HG03139 (cell line): ENCODE measurements around the gene TRIM54.
"Not testable (repeated sequence)": the region's sequence is repeated elsewhere in the genome, so short reads cannot be mapped to it uniquely, and the experiment has no call there.

ENCODE experiments used
- ATAC-seq: cut with Tn5 transposase; IDR thresholded peaks from one replicate; pipeline ENCODE4 v1.9.1; 2021; ENCODE audit not compliant: unreplicated experiment

Gene TRIM54

DNA sequence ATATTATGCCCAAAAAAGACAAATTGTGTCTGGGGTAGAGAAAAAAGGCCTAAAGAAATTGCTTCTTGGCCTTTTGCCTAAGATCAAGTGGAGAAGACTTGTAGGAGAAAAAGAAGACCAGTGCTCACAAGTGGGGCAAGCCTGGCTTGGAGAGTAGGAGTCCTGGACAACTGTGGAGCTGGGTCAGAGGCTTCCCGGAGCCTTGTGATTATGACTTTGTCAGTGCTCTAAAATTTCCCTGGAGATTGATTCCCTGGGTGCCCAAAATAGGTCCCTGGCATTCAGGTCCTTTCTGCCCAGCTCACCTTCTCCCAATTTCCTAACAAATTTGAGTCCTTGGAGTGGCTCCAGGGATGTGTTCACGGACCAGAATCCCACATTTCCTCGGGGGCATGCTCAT lies 787 bp upstream of the TRIM54 start:
- no peak for ATAC-seq

DNA sequence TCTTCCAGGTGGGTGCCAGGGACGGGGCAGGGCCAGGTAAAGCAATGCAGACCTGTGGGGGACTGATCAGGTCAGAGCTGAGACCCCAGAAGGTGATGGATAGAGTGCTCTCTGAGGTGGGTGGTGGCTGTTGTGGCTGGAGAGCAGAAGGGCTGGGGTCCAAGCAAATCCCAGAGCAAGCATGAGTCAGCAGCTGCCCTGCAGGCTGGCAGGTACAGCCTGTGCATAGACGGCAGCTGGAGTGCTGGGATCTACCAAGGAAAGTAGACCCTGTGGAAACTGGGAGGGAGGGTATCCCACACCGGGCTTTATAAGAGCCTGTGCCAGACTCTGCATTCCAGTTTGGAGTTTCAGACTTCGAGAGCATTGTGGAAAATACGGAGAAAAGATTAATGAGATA lies 663 bp downstream of the TRIM54 start:
- ATAC-seq: no peak

DNA sequence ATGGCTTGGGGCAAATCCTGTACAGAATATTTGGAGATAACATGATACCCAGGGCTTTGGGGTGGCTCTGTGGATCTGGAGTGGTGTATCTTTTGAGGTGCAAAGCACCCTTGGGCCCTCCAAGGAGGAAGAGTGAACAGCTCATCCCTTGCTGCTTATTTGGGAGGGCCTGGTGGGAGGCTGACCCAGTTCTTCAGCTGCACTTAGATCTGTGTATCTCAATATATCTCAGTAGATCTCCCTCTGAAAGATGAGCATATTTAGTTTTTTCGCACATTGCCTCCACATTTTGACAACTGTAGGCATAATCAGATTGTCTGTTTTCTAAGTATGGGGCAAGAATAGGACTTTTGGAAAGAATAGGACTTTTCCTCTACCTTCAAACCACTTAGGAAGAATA lies 2.8 kb downstream of the TRIM54 start:
- no peak for ATAC-seq

DNA sequence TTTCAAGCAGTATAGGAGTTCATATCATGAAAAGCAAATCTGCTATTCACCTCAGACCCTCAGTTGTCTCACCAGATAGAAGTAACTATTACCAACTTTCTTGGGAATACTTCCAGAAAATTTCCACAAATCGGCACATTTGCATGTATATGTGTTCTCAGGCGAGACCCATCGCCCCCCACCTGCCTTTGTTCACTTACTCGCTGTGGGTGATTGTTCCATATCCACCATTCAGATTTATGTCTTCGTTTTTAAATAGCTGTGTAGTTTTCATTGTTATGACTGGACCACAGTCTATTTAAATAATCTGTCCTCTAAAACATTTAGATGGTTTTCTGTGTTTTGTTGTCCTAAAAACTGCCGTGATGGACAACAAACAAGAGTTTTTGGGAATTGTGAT lies 3.3 kb downstream of the TRIM54 start:
- no peak for ATAC-seq

DNA sequence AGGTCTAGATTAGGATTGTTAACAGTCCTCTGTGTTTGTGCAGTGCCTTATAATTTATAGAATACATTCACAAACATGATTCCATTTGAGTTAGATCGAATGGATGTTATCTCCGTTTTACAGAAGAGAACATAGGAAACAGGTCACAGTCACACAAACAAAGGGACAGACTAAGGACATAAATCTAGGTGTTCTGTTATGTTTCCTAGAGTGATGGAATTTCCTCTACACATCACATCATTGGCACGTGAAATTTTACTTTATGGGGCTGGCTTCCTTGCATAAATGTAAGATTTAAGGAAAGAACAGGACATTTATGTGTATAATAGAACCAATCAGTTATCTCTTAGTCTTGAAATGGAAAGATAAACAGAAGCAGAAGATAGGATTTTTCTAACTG lies 6.4 kb downstream of the TRIM54 start:
- ATAC-seq: no peak

DNA sequence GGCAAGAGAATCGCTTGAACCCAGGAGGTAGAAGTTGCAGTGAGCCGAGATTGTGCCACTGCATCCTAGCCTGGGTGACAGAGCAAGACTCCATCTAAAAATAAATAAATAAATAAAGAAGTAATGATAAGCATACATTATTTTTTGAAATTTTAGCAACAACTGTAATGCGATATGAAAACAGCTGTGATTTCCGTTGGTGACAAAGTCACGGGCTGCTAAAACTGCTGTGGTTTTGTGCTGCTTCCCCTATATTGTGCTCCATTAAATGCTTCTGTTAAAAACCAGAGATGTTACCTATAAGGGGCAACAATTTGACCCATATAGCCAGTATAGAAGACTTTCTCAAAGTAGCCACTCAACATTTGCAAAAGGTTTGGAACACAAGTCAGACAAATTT lies 8.3 kb downstream of the TRIM54 start:
- ATAC-seq: no peak

DNA sequence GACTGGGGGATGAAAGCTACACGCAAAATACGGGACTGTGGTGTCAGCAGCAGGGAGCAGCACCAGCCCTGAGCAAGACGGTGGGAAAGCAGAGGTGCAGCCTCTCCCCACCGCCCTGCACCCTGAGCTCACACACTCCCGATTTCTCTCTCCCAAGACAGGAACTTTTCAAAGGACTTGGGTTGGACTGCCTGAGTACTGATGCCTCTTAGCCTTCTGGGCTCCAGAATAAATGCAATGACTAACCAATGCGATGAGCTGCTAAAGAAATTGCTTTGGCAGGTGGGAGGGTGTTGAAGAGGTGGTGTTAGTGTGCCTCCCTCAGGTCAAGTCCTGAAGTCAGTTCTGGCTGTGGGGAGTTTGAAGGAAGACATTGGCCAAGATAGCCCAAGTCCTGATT lies 9.6 kb downstream of the TRIM54 start:
- ATAC-seq: no peak

DNA sequence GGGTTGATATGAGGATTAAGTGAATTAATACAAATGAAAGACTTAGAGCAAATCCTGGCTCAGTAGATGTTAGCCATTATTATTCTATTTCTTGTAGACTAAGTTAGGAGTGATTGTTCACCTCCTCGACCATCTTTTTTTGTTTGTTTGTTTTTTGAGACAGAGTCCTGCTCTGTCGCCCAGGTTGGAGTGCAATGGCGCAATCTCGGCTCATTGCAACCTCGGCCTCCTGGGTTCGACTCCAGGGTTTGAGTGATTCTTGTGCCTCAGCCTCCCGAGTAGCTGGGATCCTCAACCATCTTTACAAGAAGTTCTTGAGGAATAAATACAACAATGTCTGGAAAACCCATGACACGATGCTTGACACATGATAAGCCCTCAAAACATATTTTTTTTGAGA lies 12.7 kb downstream of the TRIM54 start:
- no peak for ATAC-seq

DNA sequence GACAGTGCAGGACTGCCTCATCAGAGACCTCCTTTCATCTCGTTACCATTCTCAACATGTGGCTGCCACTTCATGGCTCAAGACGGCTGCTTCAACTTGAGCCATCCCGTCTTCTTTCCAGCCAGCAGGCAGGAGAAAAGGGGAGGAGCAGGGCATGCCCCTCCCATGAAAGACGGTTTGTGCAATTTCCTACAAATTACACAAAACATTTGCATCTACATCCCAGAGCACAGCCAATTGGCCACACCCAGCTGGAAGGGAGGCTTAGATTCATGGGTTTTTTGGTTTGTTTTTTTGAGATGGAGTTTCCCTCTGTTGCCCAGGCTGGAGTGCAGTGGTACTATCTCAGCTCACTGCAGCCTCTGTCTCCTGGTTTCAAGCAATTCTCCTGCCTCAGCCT lies 14.3 kb downstream of the TRIM54 start:
- no peak for ATAC-seq

DNA sequence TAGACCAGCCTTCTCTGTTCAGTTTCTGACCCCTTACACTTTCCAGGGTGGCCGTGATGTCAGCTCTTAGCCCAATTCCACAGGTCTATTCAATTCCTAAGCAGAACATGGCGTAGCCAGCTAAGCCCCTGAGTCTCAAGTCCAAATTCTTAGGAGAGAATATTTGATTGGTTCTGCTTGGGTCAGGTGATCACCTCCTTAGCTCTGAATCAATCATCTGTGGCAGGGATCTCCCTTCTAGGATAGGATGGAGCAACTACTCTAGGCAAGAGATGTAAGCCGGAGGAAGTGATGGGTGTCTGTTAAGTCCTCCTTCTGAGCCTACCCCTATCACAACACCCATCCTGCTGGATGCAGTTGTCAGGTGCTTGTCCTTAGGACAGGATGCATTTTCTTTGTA lies 15.0 kb downstream of the TRIM54 start:
- ATAC-seq: no peak

DNA sequence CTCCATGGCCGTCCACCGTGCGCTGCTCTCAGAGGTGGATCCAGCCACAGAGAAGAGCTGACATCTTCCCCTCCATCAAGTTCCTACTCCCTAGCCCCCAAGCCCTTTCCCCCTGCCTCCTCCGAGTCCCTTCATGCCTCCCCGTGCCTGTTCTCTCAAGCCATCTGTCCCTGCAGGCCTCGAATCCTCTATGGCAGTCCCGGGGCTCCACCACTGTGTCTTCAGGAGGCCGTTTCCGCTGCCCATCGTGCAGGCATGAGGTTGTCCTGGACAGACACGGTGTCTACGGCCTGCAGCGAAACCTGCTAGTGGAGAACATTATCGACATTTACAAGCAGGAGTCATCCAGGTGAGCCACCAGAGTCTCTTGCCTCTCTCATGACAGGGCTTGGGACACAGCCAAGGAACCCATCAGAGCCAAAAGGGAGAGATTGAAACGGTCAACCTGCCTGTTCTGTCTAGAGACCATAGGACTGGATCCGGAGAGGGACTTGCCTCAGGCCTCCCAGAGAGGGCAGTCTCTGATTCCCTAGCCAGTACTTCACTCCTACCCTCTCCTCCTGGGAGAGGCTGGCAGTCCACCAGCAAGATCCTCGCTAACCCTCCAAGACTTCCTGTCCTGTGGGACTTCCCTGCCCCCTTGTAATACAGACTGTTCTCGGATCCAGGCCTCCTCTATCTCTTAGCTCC lies 16.3 kb downstream of the TRIM54 start:
- no peak for ATAC-seq

DNA sequence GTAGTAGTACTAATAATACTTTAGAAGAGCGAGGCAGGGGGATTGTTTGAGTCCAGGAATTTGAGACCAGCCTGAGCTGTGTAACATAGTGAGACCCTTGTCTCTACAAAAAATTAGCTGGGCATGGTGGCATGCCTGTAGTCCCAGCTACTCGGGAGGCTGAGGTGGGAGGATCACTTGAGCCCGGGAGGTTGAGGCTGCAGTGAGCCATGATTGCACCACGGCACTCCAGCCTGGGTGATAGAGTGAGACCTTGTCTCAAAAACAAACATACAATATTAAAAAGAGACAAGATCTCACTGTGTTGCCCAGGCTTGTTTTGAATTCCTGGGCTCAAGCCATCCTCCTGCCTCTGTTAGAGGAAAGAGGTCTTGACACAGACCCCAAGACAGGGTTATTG lies 18.4 kb downstream of the TRIM54 start:
- ATAC-seq: not testable (repeated sequence)

DNA sequence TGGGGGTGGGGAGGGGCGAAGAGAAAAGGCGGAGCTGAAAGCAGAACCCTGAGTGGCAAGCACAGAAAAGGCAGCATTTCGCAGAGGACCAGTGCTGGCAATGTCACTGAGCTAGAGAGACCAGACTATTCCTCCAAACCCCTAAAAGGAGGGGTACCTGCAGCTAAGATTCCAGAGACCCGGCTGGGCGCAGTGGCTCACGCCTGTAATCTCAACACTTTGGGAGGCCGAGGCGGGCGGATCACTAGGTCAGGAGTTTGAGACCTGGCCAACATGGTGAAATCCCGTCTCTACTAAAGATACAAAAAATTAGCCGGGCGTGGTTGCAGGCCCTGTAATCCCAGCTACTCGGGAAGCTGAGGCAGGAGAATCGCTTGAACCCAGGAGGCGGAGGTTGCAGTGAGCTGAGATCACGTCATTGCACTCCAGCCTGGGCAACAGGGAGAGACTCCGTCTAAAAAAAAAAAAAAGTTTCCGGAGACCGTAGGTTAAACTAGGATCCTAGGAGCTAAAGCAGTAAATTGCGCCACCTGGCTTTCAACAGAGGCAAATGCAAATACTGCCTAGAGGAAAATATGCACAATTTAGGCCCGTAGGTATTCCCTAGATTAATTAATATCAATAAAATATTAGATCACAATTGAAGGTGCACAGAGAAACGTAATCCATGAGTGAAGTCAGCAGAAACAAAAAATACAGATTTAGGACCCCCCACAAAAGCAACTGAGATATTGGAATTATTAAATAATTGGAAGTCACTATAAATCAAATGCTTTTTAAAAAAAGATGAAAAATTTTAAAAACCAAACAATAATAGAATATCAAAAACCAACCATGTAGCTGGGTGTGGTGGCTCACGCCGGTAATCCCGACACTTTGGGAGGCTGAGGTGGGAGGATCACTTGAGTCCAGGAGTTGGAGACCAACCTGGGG lies 21.1 kb downstream of the TRIM54 start:
- no peak for ATAC-seq

DNA sequence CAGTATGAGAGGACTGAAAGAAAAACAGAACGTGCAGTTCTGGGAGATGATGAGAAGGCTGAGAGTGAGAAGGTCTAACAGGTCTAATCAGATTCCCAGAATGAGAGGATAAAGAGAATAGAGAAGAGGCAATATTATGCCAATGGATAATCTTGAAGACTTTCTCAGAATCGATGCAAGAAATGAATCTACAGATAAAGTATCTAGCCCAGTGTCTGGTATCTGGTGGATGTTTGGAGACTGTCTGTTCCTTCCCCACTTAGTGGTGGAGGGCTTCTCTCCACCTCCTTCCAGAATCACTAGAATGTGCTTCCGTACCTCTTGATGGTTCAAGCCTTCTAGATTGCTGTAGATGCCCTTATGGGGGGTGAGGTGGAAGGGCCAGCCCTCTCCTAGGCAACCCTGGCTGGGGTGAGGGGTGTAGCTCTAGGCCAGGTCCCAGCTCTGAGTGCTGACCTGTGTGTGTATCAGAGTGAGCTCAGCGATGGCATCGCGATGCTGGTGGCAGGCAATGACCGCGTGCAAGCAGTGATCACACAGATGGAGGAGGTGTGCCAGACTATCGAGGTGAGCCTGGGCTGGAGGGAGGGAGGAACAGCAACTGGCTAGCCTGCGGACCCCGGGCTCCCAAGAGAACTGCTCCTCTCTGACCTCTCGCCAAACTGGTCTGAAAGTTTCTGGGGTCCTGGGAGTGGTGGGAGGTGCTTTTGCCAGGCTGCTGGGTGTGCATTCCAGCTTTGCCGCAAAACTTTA lies 22.4 kb downstream of the TRIM54 start:
- no peak for ATAC-seq

DNA sequence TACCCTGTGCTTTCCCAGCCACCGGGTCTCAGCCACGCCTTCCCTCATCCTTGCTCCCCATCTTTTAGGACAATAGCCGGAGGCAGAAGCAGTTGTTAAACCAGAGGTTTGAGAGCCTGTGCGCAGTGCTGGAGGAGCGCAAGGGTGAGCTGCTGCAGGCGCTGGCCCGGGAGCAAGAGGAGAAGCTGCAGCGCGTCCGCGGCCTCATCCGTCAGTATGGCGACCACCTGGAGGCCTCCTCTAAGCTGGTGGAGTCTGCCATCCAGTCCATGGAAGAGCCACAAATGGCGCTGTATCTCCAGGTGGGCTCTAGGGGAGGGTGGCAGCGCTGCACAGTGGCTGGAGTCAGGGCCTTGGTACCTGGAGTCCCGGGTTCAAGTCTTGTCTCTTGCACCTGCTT lies 23.3 kb downstream of the TRIM54 start:
- ATAC-seq: no peak

DNA sequence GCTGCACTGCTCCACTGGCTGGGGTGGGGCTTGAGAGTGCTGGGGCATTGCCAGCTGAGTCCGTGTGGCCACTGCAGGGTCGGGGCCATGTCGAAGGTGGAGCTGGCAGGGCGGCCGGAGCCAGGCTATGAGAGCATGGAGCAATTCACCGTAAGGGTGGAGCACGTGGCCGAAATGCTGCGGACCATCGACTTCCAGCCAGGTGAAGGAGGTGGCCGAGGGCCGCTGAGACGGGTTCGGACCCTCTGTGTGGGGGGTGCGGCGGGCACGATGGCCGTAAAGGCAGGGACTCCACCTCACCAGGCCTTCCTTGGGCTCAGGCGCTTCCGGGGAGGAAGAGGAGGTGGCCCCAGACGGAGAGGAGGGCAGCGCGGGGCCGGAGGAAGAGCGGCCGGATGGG lies 23.9 kb downstream of the TRIM54 start:
- no peak for ATAC-seq

DNA sequence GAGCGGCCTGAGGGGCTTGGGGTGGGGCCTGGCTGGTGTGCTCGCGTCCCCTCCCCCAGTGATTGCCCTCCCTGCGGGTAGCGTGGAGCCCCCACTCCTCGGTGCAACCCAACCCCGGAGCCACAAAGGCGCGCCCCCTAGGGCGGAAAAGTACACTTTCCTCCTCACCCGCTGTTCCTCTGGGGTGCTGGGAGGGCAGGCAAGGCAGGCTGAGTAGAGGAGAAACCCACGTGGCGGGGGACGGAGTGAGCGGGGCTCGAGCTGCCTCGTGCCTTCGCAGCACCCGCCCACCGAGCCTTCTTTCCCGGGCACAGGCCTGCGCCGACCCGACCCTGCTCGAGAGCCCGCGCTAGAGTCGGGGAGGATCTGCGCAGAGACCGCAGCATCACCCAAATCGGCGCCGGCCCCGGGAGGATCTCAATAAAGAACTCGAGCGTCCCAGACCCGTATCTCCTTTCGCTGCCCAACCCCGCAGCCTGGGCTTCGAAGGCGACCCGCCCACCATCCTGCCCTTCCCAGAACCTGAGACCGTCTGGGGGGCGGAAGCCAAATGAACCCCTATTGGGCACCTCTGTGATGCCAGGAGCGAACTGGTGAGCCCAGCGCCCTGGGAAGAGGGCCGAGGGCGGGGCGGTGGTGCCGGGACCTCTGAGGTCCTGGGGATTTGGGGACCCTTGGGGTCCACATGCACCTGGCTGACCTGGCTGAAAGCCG lies 24.5 kb downstream of the TRIM54 start:
- ATAC-seq: no peak

DNA sequence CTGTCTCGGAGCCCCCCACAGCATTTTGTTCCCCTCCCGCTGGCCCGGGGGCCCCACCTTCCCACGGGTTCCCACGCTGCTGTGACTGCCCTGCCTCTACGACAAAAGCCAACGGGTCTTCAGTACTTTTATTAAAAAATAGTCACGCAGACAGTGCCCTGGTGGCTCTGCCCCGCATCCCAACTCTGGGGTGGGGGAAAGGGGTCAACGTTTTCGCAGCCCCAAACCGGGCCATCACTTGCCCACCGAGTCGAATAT lies 25.0 kb downstream of the TRIM54 start:
- no peak for ATAC-seq

DNA sequence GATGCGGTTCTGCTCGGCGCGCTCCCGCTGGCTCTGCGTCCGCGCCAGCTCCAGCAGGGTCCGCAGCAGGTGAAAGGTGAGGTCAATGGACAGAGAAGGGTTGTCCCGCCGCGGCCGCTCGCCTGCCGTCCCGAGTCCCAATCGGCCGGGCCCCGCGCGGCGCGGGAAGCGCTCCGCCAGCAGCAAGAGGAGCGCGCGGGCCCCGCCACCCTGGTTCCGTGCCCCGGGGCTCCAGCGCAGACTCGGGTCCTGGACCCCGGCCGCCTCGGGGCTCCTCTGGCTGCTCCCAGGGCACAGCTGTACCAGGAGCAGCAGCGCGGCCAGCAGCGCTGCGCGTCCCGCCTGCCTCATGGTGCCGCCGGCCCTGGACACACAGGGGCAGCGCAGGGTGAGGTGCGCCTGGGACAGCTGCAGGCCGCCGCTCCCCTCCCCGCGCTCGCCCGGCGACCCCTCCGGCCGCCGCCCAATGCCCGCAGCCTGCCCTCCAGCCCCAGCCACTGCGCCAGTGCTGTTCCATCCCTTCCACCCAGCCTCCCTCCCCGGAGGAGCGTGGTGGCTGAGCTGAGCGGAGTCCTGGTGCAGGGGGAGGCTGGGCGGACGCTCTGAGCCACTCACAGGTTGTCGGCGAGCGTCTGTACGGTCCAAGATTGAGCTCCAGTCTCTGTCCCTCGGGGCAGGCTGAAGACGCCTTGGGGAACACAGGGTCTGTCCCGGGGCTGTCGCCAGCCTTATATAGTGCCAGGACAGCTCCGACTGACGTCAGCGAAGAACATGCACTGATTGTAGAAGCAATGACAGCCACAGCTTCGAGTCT lies 25.5 kb downstream of the TRIM54 start:
- ATAC-seq: no peak

DNA sequence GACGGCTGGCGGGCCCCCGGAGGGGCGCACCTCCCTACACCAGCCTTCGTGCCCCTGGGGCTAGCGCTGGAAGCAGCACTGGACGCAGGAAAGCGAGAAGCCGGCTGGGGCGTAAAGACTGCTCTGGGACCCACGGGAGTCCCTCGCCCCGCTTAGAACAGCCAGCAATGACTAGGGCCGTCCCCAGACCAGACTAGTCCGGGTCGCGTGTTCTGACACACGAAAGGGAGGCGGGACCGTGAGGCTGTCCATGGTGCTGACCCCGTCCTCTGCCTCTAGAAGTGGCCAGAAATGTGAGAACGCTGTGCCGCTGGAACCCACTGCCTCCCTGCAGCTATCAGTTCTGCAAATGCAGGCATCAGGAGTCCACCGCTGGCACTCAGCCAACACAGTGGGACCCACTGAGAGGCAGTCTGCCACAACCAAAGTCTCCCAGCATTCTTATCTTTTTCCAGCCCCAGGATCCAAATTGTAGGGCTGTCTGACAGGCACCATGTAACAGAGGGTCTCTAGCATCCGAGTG lies 26.2 kb downstream of the TRIM54 start, which contains the start of gene UCN:
UCN (minus strand) TSS at position 87 of the 523 bp plus-strand sequence. CDS start 550 bp downstream, outside the sequence.
- ATAC-seq: no peak
